HEK293 (cell line): ENCODE data around the gene CCDC85B.
A peak's percentile ranks its signal among the peaks of the same experiment; 100 is the strongest.

Experiments used
- AEBP2 ChIP-seq: fragments of 450-650 bp; formaldehyde crosslinking; IDR thresholded peaks from 2 replicates; pipeline ENCODE4 v1.5.1; 2016; ENCODE audit warnings: missing biosample characterization, missing genetic modification characterization, borderline replicate concordance
- GLI2 ChIP-seq: fragments of 450-650 bp; formaldehyde crosslinking; IDR thresholded peaks from 2 replicates; pipeline ENCODE4; 2017; ENCODE audit warnings: missing biosample characterization, missing genetic modification characterization, low read depth, borderline replicate concordance
- GLIS1 ChIP-seq: fragments of 450-650 bp; formaldehyde crosslinking; IDR thresholded peaks from 2 replicates; pipeline ENCODE4 v1.5.1; 2016; ENCODE audit warnings: missing biosample characterization, missing genetic modification characterization
- HIC1 ChIP-seq: fragments of 450-650 bp; formaldehyde crosslinking; IDR thresholded peaks from 2 replicates; pipeline ENCODE4 v1.5.1; 2016; ENCODE audit warnings: missing biosample characterization, missing genetic modification characterization
- HOXC10 ChIP-seq: sonication (generic); formaldehyde crosslinking; IDR thresholded peaks from 2 replicates; pipeline ENCODE4 v1.8.1; 2023; ENCODE audit warnings: mild to moderate bottlenecking, missing genetic modification reagents
- IKZF3 ChIP-seq: fragments of 450-650 bp; IDR thresholded peaks from 2 replicates; pipeline ENCODE4 v1.5.0; 2018; ENCODE audit warnings: missing biosample characterization, mild to moderate bottlenecking, missing genetic modification characterization, moderate library complexity
- RBAK ChIP-seq: fragments of 450-650 bp; formaldehyde crosslinking; IDR thresholded peaks from 2 replicates; pipeline ENCODE4 v1.5.1; 2016; ENCODE audit warnings: missing biosample characterization, missing genetic modification characterization
- SCRT2 ChIP-seq: fragments of 450-650 bp; formaldehyde crosslinking; IDR thresholded peaks from 2 replicates; pipeline ENCODE4 v1.5.1; 2016; ENCODE audit warnings: missing biosample characterization, missing genetic modification characterization
- ZNF24 ChIP-seq: fragments of 450-650 bp; formaldehyde crosslinking; IDR thresholded peaks from 2 replicates; pipeline ENCODE4 v1.5.1; 2016; ENCODE audit warnings: missing biosample characterization, missing genetic modification characterization
- ZNF26 ChIP-seq: fragments of 450-650 bp; formaldehyde crosslinking; IDR thresholded peaks from 2 replicates; pipeline ENCODE4 v1.5.1; 2016; ENCODE audit warnings: missing biosample characterization, missing genetic modification characterization
- ZNF274 ChIP-seq, 2 experiments: fragments of 200-500 bp in 1 of 2; fragments of 450-650 bp in 1 of 2; sonication (Bioruptor generic) in 1 of 2; formaldehyde crosslinking in 1 of 2; IDR thresholded peaks; 2 replicates each; pipeline versions ENCODE4 v1.5.1 to v1.6.1; 2014 to 2016; ENCODE audit warnings: borderline replicate concordance in 1 of 2, inconsistent platforms in 1 of 2, low read length in 1 of 2, missing biosample characterization in 1 of 2, missing genetic modification characterization in 1 of 2
- ZNF335 ChIP-seq: fragments of 450-650 bp; formaldehyde crosslinking; conservative IDR thresholded peaks from 2 replicates; pipeline ENCODE4 v1.5.1; 2016; ENCODE audit warnings: missing biosample characterization, missing genetic modification characterization
- ZNF37A ChIP-seq: fragments of 450-650 bp; IDR thresholded peaks from 2 replicates; pipeline ENCODE4 v1.5.1; 2018; ENCODE audit warnings: missing biosample characterization, missing genetic modification characterization
- ZNF423 ChIP-seq: fragments of 450-650 bp; formaldehyde crosslinking; IDR thresholded peaks from 2 replicates; pipeline ENCODE4 v1.5.1; 2016; ENCODE audit warnings: missing biosample characterization, missing genetic modification characterization
- ZNF426 ChIP-seq: fragments of 450-650 bp; formaldehyde crosslinking; IDR thresholded peaks from 2 replicates; pipeline ENCODE4 v1.5.1; 2017; ENCODE audit warnings: missing biosample characterization, missing genetic modification characterization, mild to moderate bottlenecking, inconsistent platforms, moderate library complexity
- ZNF521 ChIP-seq: fragments of 450-650 bp; formaldehyde crosslinking; IDR thresholded peaks from 2 replicates; pipeline ENCODE4 v1.5.1; 2017; ENCODE audit warnings: missing biosample characterization, mild to moderate bottlenecking, missing genetic modification characterization
- ZNF626 ChIP-seq: fragments of 450-650 bp; sonication (Bioruptor Pico); formaldehyde crosslinking; IDR thresholded peaks from 2 replicates; pipeline ENCODE4 v1.5.1; 2018; ENCODE audit warnings: missing biosample characterization, missing genetic modification characterization, inconsistent platforms
- ZNF692 ChIP-seq: fragments of 450-650 bp; formaldehyde crosslinking; IDR thresholded peaks from 2 replicates; pipeline ENCODE4 v1.5.1; 2016; ENCODE audit warnings: missing biosample characterization, missing genetic modification characterization
- ZNF707 ChIP-seq: fragments of 450-650 bp; formaldehyde crosslinking; IDR thresholded peaks from 2 replicates; pipeline ENCODE4 v1.5.1; 2016; ENCODE audit warnings: missing biosample characterization, missing genetic modification characterization
- ZNF792 ChIP-seq: fragments of 450-650 bp; formaldehyde crosslinking; IDR thresholded peaks from 2 replicates; pipeline ENCODE4 v1.5.1; 2016; ENCODE audit warnings: missing biosample characterization, missing genetic modification characterization
- ZNF837 ChIP-seq: fragments of 450-650 bp; formaldehyde crosslinking; IDR thresholded peaks from 2 replicates; pipeline ENCODE4 v1.5.1; 2016; ENCODE audit warnings: missing biosample characterization, missing genetic modification characterization
- TF ChIP-seq, protein P1 (sequence below): sonication (generic); formaldehyde crosslinking; IDR thresholded peaks from 2 replicates; pipeline ENCODE4 v1.8.1; 2022; ENCODE audit warnings: mild to moderate bottlenecking, moderate library complexity, missing genetic modification reagents
- TF ChIP-seq, protein P2 (sequence below): fragments of 450-650 bp; formaldehyde crosslinking; IDR thresholded peaks from 2 replicates; pipeline ENCODE4 v1.5.1; 2016; ENCODE audit warnings: missing biosample characterization, missing genetic modification characterization
- TF ChIP-seq, protein P3 (sequence below): fragments of 450-650 bp; formaldehyde crosslinking; IDR thresholded peaks from 2 replicates; pipeline ENCODE4 v1.5.1; 2017; ENCODE audit warnings: missing biosample characterization, missing genetic modification characterization
- TF ChIP-seq, protein P4 (sequence below): fragments of 450-650 bp; formaldehyde crosslinking; IDR thresholded peaks from 2 replicates; pipeline ENCODE4 v1.5.1; 2017; ENCODE audit warnings: missing biosample characterization, missing genetic modification characterization

The CCDC85B gene

DNA sequence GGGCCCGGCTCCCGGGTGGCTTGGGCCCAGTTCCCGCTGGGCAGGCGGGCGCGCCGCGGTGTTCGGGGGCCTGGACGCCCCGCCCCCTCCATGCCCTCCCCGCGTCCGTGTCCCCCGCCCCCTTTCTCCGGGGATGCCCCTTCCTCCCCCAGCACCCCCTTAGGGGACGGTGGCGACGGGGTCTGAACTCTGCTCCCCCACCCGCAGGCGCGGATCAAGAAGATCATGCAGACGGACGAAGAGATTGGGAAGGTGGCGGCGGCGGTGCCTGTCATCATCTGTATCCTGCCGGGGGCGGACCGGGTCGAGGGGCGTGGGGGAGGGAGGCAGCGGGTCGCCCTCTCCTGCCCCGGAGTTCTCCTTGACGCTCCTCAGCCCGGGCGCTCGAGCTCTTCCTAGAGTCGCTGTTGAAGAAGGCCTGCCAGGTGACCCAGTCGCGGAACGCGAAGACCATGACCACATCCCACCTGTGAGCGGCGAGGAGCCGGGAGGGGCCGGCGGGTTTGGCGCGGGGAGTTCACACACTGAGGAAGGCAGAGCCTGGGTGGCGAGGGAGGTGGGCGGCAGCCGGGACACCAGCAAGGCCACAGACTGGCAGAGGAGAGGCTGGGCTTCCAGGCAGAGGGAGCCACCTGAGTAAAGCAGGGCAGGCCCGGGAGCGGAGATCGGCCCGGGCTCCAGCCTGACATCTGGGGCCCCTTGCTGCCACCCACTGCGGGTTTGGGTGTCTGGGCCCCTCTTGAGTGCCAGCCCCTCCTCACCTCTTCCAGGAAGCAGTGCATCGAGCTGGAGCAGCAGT lies 29.3 kb downstream of the CCDC85B start (continued):
- peak; percentile 67; the same call in 1 of the 2 replicates for TF ChIP-seq ZNF692
- TF ChIP-seq ZNF521 (tag by site-specific recombination): no peak
- TF ChIP-seq, protein P1, sequence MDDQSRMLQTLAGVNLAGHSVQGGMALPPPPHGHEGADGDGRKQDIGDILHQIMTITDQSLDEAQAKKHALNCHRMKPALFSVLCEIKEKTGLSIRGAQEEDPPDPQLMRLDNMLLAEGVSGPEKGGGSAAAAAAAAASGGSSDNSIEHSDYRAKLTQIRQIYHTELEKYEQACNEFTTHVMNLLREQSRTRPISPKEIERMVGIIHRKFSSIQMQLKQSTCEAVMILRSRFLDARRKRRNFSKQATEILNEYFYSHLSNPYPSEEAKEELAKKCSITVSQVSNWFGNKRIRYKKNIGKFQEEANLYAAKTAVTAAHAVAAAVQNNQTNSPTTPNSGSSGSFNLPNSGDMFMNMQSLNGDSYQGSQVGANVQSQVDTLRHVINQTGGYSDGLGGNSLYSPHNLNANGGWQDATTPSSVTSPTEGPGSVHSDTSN (CRISPR knock-in tag): no peak
- TF ChIP-seq ZNF426 (tag by site-specific recombination): no peak
- TF ChIP-seq, protein P2, sequence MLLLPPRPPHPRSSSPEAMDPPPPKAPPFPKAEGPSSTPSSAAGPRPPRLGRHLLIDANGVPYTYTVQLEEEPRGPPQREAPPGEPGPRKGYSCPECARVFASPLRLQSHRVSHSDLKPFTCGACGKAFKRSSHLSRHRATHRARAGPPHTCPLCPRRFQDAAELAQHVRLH: no peak
- no peak for TF ChIP-seq HIC1 (tag by site-specific recombination)
- no peak for TF ChIP-seq ZNF792 (tag by site-specific recombination)
- TF ChIP-seq ZNF626 (tag by site-specific recombination): no peak
- no peak for TF ChIP-seq ZNF24
- no peak for TF ChIP-seq RBAK (tag by site-specific recombination)
- TF ChIP-seq, protein P3, sequence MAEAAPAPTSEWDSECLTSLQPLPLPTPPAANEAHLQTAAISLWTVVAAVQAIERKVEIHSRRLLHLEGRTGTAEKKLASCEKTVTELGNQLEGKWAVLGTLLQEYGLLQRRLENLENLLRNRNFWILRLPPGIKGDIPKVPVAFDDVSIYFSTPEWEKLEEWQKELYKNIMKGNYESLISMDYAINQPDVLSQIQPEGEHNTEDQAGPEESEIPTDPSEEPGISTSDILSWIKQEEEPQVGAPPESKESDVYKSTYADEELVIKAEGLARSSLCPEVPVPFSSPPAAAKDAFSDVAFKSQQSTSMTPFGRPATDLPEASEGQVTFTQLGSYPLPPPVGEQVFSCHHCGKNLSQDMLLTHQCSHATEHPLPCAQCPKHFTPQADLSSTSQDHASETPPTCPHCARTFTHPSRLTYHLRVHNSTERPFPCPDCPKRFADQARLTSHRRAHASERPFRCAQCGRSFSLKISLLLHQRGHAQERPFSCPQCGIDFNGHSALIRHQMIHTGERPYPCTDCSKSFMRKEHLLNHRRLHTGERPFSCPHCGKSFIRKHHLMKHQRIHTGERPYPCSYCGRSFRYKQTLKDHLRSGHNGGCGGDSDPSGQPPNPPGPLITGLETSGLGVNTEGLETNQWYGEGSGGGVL: no peak
- TF ChIP-seq SCRT2 (tag by site-specific recombination): peak; percentile 68; the same call in 1 of the 2 replicates
- no peak for TF ChIP-seq GLI2 (tag by site-specific recombination)
- no peak for TF ChIP-seq ZNF423 (tag by site-specific recombination)
- no peak for TF ChIP-seq AEBP2 (tag by site-specific recombination)
- no peak for TF ChIP-seq ZNF707 (tag by site-specific recombination)
- peak; percentile 92 for TF ChIP-seq ZNF335 (tag by site-specific recombination)
- no peak for TF ChIP-seq ZNF274 (IDR thresholded peaks at IDR 0.05; ENCODE audit: low read length)
- no peak for TF ChIP-seq ZNF274 (tag by site-specific recombination; IDR thresholded peaks at IDR 0.05; ENCODE audit: borderline replicate concordance)
- no peak for TF ChIP-seq ZNF26 (tag by site-specific recombination)
- TF ChIP-seq, protein P4, sequence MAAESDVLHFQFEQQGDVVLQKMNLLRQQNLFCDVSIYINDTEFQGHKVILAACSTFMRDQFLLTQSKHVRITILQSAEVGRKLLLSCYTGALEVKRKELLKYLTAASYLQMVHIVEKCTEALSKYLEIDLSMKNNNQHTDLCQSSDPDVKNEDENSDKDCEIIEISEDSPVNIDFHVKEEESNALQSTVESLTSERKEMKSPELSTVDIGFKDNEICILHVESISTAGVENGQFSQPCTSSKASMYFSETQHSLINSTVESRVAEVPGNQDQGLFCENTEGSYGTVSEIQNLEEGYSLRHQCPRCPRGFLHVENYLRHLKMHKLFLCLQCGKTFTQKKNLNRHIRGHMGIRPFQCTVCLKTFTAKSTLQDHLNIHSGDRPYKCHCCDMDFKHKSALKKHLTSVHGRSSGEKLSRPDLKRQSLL: no peak
- no peak for TF ChIP-seq ZNF37A
- TF ChIP-seq IKZF3 (tag by site-specific recombination): no peak
- TF ChIP-seq ZNF837 (tag by site-specific recombination): no peak
- TF ChIP-seq GLIS1: peak; percentile 10; the same call in 1 of the 2 replicates
- TF ChIP-seq HOXC10 (CRISPR knock-in tag): 0 out of 2 replicates have a peak, but pooled peaks have one; percentile 22
